NCI-H128 (cell line): ENCODE data around the gene KRTAP26-1.

Experiments
- DNase-seq: peaks from one replicate; lab custom pipeline; 2025; ENCODE audit not compliant: unreplicated experiment; lab: John Stamatoyannopoulos, UW

KRTAP26-1 gene

DNA sequence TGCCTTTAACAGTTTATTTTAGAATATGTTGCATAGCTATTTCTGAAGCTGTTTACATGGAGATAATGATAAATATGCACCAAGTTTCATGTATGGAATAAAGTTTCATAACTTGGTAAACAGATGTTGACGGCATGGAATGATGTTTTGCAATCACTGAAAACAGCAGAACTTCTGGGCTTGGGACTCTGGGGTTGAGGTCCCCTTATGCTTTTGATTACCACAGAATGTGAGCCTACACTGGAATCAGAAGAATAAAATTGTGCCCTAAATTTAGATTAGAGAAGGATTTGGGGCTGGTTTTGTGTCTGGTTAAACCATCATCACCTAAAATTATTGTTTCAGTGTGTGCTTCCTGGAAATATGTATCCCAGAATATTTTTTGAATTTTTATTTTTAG, 48.5 kb downstream of the KRTAP26-1 start:
- DNase-seq = no peak

DNA sequence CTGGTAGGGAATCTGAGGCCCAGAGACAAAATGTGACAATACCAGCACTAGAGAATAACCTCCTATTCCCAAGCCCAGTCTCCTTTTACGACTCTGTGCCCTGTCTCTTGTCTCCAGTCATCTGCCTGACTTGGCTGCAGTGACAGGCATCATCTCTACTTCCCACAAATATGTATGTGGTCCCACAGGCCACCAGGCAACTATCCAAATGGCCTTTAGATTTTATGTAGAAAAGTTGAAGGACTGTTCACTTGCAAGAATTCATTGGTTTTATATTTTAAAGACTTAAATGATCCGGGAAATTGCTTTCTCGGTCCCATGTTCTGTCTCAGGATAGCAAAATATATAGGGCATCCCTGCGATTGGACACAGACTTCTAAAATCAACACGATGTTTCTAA, 49.0 kb downstream of the KRTAP26-1 start:
- DNase-seq = no peak

DNA sequence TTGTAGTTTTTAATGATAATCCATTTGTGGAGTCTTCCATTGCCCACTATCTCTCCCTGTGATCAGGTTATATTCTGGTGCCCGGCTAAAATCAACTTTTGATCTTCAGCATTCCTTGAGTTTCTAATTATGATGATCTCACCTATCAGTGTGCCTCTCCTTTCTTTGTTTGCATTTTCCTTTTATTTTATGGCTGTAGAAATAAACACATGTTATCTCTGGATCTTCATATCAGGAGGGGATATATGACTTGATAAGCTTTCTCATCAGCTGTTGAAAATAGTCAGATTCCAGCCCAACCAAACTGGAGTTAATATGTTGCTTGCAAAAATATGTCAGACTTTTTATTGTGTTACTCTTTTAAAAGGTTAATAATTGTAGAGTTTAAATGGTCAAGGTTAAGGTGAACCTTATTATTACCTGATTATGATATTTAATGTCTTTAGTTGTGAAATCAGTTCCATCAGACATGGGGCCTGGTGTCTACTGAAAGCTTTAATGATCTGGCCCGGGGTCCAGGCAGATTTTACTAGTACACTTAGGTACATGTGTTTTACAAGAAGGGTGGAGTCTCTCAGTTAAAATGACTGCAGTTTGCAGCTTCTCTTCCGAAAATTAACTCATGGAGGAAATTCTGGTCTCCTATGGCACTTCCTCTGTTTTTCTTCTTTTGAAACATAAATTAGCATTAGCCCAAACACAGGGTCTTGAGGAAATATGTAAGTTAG, 50.1 kb downstream of the KRTAP26-1 start:
- DNase-seq = no peak
